Small intestine (tissue), 16 donors: ENCODE measurements around the gene ZDHHC6. TPM values are rescaled to one million over a fixed set of nuclear protein-coding genes. Genes with fewer than 3 reads are reported as not detected.

Experiments used
- DNase-seq, 2 donors: peaks; one replicate each; pipeline versions ENCODE4 v3.0.0 to v3.0.0-alpha.2; 2013
- FAIRE-seq: peaks from 2 replicates; lab custom pipeline; 2012; peaks lifted over from hg19 to GRCh38; lab: Jason Lieb, UNC
- H3K27ac ChIP-seq, 3 donors: one replicate each; pipeline ENCODE4 v1.5.1; 2013; ENCODE audit warnings: low read length in 2 of 3, mild to moderate bottlenecking in 2 of 3, control low read depth in 1 of 3, inconsistent platforms in 1 of 3, low read depth in 1 of 3, moderate library complexity in 1 of 3
- H3K27me3 ChIP-seq, 3 donors: one replicate each; pipeline ENCODE4 v1.6.1; 2013; ENCODE audit warnings: low read length in 3 of 3, inconsistent platforms in 1 of 3; ENCODE audit not compliant: control insufficient read depth in 3 of 3, insufficient read depth in 3 of 3
- H3K36me3 ChIP-seq, 3 donors: one replicate each; pipeline ENCODE4 v1.6.1; 2013; ENCODE audit warnings: low read length in 3 of 3, inconsistent platforms in 1 of 3, low read depth in 1 of 3, mild to moderate bottlenecking in 1 of 3, moderate library complexity in 1 of 3; ENCODE audit not compliant: control insufficient read depth in 3 of 3, insufficient read depth in 2 of 3
- H3K4me1 ChIP-seq, 3 donors: one replicate each; pipeline ENCODE4 v1.6.1; 2013; ENCODE audit warnings: low read length in 2 of 3, inconsistent platforms in 1 of 3, low read depth in 1 of 3, mild to moderate bottlenecking in 1 of 3, moderate library complexity in 1 of 3; ENCODE audit not compliant: control insufficient read depth in 3 of 3, insufficient read depth in 2 of 3
- H3K4me3 ChIP-seq, 3 donors: one replicate each; pipeline ENCODE4 v1.5.1; 2013; ENCODE audit warnings: low read length in 3 of 3, control low read depth in 1 of 3, inconsistent platforms in 1 of 3, low read depth in 1 of 3, mild to moderate bottlenecking in 1 of 3, moderate library complexity in 1 of 3
- H3K9me3 ChIP-seq, 2 donors: one replicate each; pipeline ENCODE4 v1.6.1; 2013; ENCODE audit warnings: low read depth in 1 of 2, low read length in 1 of 2; ENCODE audit not compliant: control insufficient read depth in 2 of 2, insufficient read depth in 1 of 2
- WGBS, 3 donors: extraction: QIAGEN DNeasy Blood & Tissue Kit; methylation state at CpG; one replicate each; pipeline ENCODE4 v1.1.7; 2013; 5-methylcytosine and 5-hydroxymethylcytosine counted together
- long read RNA-seq, 10 donors: transcript quantifications; one replicate each; lab custom pipeline, GENCODE V29; 2026
- polyA plus RNA-seq, 4 donors: library from polyadenylated mRNA; stranded (reverse) in 3 of 4; unstranded in 1 of 4; fragments of 200-250 nt in 3 of 4; fragments of 120-200 nt in 1 of 4; gene quantifications; one replicate each; pipeline versions ENCODE4 v1.2.1 to v1.2.3, GENCODE V29; 2013
- donor health status: healthy with polysubstance abuse.
- donor health status: control.
- donor health status: control.
- donor health status: Bipolar disorder and iron deficiency.
- donor health status: healthy.

ZDHHC6 gene, protein sequence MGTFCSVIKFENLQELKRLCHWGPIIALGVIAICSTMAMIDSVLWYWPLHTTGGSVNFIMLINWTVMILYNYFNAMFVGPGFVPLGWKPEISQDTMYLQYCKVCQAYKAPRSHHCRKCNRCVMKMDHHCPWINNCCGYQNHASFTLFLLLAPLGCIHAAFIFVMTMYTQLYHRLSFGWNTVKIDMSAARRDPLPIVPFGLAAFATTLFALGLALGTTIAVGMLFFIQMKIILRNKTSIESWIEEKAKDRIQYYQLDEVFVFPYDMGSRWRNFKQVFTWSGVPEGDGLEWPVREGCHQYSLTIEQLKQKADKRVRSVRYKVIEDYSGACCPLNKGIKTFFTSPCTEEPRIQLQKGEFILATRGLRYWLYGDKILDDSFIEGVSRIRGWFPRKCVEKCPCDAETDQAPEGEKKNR
- 10 to 100 TPM; 39.1 to 79.8 (median 50.7) TPM for polyA plus RNA-seq
- long read RNA-seq, donor 1, transcript ZDHHC6-204 (4 exons, 538 nt), result minor isoform, 10 of 43 reads
- long read RNA-seq, donor 1, transcript ZDHHC6-202 (11 exons, 2,170 nt), result major isoform, 18 of 43 reads
- long read RNA-seq, donor 1, partial matches to known transcripts, result 13 of 43 reads
- long read RNA-seq, donor 1, other reads (novel, unspliced or antisense), result 0 of 43 reads
- long read RNA-seq, donor 2, partial matches to known transcripts, result 0 of 3 reads
- long read RNA-seq, donor 2, other reads (novel, unspliced or antisense), result 0 of 3 reads
- long read RNA-seq, donor 3, partial matches to known transcripts, result 9 of 14 reads
- long read RNA-seq, donor 3, other reads (novel, unspliced or antisense), result 0 of 14 reads
- long read RNA-seq, donor 4, partial matches to known transcripts, result 0 of 1 reads
- long read RNA-seq, donor 4, other reads (novel, unspliced or antisense), result 0 of 1 reads
- long read RNA-seq, donor 5, partial matches to known transcripts, result 0 of 1 reads
- long read RNA-seq, donor 5, other reads (novel, unspliced or antisense), result 0 of 1 reads
- long read RNA-seq, donor 6, transcript ZDHHC6-202 (11 exons, 2,170 nt), result major isoform, 5 of 7 reads
- long read RNA-seq, donor 6, partial matches to known transcripts, result 0 of 7 reads
- long read RNA-seq, donor 6, other reads (novel, unspliced or antisense), result 0 of 7 reads
- long read RNA-seq, donor 7, result 0 reads
- long read RNA-seq, donor 8, partial matches to known transcripts, result 0 of 3 reads
- long read RNA-seq, donor 8, other reads (novel, unspliced or antisense), result 0 of 3 reads
- long read RNA-seq, donor 9, partial matches to known transcripts, result 160 of 165 reads
- long read RNA-seq, donor 9, other reads (novel, unspliced or antisense), result 0 of 165 reads
- long read RNA-seq, donor 10, transcript ZDHHC6-204 (4 exons, 538 nt), result major isoform, 8 of 14 reads
- long read RNA-seq, donor 10, transcript ZDHHC6-202 (11 exons, 2,170 nt), result minor isoform, 6 of 14 reads
- long read RNA-seq, donor 10, partial matches to known transcripts, result 0 of 14 reads
- long read RNA-seq, donor 10, other reads (novel, unspliced or antisense), result 0 of 14 reads

DNA sequence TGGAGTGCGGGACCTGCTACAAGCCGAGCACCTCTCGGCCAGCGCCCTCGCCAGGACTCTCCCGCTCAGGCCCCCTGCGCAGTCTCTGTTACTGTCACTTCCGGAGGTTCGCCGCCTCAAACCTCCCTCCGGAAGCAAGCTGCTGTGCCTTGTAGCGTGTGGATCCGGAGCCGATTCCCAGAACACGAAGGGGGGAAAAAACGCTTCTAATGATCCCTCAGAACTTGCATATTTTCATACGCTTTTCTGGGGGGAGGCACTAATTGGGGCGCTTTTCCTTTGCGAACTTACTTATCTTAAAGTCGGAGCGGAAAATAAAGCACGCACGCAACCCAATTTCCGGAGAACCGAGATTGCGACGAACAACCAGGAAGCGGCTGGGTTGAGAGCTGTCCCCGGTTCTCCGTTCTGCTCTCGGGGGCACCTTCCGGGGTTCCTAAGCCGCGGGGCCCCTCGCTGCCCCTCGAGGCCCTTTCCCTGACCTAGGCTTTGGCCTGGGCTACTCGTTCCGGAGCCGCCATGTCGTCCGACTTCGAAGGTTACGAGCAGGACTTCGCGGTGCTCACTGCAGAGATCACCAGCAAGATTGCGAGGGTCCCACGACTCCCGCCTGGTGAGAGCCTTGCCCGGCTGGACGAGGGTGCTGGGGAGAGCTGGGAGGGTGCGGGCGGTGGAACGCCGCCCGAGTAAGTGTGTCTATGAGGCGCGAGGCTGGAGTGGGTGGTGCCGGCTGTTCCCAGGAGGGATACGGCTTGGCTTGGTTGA is at the start of gene ZDHHC6, which contains the start of gene VTI1A:
TSS of gene ZDHHC6 (minus strand) at position 60 of the 765 bp plus-strand sequence. CDS start 1,478 bp downstream, outside the sequence.
TSS of gene VTI1A (plus strand) at position 361 of the 765 bp plus-strand sequence. CDS start at position 520, 159 bp downstream.
- Histone ChIP-seq H3K27me3 (no peaks in the 10 kb centered on the region), H3K27ac (peak within 1 kb of the TSS; percentile 83 to 87 (median 85)), H3K9me3 (no peaks in the 10 kb centered on the region), H3K4me3 (peak within 1 kb of the TSS; percentile 76 to 94 (median 83)), H3K4me1 (peaks cover 2 to 8% (median 2%) of the 10 kb centered on the region in 3 donors), H3K36me3 (peaks cover 0 to 3% (median 0%) of the 10 kb centered on the region in 3 donors)
- DNase-seq (peak; percentile 86 to 94), FAIRE-seq (no peak)
- WGBS, 3 donors, result 0% methylated on average over 59 of the region's 59 CpGs

DNA sequence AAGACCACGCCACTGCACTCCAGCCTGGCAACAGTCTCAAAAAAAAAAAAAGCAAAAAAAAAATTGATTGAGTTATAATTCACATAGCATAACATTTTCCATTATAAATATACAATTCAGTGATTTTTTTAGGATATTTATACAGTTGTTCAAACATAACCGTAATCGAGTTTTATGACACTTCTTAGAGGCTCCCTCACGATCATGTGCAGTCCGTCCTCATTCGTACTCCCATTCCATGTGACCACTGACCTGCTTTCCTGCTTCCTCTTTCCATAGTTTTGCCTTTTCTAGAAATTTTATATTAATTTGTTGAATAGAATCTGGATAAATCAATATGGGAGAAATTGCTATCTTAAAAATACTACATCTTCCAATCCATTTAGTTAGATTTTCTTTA is 46.0 kb upstream of the ZDHHC6 start:
- no peak overlapping the region for H3K4me3 ChIP-seq
- H3K27ac ChIP-seq, result no peak overlapping the region
- H3K36me3 ChIP-seq, result no peaks in the 10 kb centered on the region
- no peak for FAIRE-seq
- 94 to 99% (median 96%) methylated on average over 6 of the region's 6 CpGs for WGBS, 3 donors
- no peak for DNase-seq
- no peaks in the 10 kb centered on the region for H3K27me3 ChIP-seq
- no peaks in the 10 kb centered on the region for H3K9me3 ChIP-seq
- H3K4me1 ChIP-seq, result peaks cover 0 to 3% (median 0%) of the 10 kb centered on the region in 3 donors

DNA sequence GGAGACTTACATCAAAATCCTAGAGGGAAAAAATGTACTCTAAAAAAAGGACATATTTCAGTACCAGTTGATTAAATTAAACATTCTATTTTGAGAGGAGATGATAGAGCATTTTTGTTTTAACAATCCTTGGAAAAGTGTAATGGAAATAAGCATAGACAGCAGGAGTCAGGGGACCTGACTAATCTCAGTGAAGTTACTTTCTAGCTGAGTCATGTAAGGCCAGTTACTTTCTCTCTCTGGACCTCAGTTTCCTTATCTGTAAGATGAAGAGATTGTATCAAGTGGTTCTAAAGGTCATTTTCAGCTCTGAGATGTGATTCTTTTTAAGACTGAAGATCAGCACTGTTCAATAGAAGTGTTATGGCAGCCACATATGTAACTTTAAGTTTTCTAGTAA is 44.4 kb upstream of the ZDHHC6 start:
- Histone ChIP-seq H3K4me1 (peaks cover 0 to 3% (median 0%) of the 10 kb centered on the region in 3 donors), H3K36me3 (peaks cover 0 to 3% (median 0%) of the 10 kb centered on the region in 3 donors), H3K27me3 (no peaks in the 10 kb centered on the region), H3K27ac (no peak overlapping the region), H3K9me3 (no peaks in the 10 kb centered on the region), H3K4me3 (no peak overlapping the region)
- FAIRE-seq (peak; percentile 26), DNase-seq (peak in 1 of 2 donors; percentile 70)

DNA sequence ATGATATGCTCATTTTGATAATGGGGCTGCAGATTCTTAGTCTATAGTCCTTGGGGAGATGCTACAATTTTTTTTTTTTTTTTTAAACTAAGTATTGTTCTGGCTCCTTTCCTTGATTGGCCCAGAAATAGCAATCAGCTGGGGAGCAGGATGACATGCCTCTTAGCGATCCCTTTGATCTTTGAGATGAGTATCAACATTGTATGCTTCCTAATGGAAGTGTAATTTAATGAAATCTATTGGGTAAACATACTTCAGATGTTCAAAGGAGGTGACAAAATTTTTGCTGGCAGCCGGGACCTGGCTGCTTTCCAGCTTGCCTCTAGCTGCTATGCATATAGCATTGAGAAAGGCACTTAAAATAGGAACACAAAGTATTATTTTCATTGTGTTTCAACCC is 43.8 kb upstream of the ZDHHC6 start:
- H3K9me3 ChIP-seq, result no peaks in the 10 kb centered on the region
- DNase-seq (no peak), FAIRE-seq (no peak)
- WGBS, 3 donors, result 16 to 49% (median 47%) methylated on average over 2 of the region's 2 CpGs
- peaks cover 0 to 3% (median 0%) of the 10 kb centered on the region in 3 donors for H3K4me1 ChIP-seq
- H3K36me3 ChIP-seq, result peaks cover 0 to 3% (median 0%) of the 10 kb centered on the region in 3 donors
- no peak overlapping the region for H3K4me3 ChIP-seq
- H3K27me3 ChIP-seq, result no peaks in the 10 kb centered on the region
- no peak overlapping the region for H3K27ac ChIP-seq

DNA sequence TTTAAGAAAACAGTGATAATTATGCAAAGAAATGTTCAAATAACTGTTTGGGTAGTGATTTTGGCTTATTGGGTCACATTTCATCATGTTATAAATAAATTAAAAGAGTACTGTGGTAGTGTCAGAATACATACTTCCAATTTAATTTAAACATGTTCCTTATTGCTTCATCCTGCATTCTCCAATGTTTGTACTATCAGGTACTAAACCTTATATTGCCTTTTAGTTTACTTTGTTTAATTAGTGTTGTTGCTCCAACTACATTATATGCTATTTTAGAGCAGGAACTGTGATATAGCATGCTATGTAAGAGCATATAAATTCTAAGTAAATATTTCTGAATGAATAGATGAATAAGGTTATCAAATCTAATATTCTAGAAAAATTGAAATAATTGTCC is 41.2 kb upstream of the ZDHHC6 start:
- DNase-seq (no peak), FAIRE-seq (no peak)
- Histone ChIP-seq H3K4me3 (no peak overlapping the region), H3K4me1 (peaks cover 0 to 3% (median 0%) of the 10 kb centered on the region in 3 donors), H3K27me3 (no peaks in the 10 kb centered on the region), H3K36me3 (peaks cover 0 to 3% (median 0%) of the 10 kb centered on the region in 3 donors), H3K27ac (no peak overlapping the region), H3K9me3 (no peaks in the 10 kb centered on the region)

DNA sequence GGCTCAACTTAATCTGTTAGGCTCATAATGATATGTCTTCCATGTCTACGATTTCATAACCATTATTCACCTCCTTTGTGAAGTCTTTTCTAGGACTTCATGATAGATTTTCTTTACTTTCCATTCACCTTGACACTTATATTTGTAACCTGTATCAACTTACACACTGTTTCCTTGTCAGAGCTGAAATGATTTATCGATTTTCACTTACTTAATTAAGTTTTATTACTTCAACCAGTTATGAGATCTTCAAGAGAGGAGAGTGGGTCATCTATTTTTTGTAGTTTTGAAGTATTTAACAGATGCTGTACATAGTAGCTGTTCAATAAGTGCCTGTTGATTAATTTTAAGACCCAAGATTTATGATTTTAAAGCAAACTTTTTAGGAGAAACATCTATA is 37.7 kb upstream of the ZDHHC6 start:
- Histone ChIP-seq H3K27me3 (no peaks in the 10 kb centered on the region), H3K4me3 (no peak overlapping the region), H3K27ac (no peak overlapping the region), H3K9me3 (no peaks in the 10 kb centered on the region), H3K36me3 (peaks cover 0 to 3% (median 0%) of the 10 kb centered on the region in 3 donors), H3K4me1 (no peaks in the 10 kb centered on the region)
- DNase-seq (no peak), FAIRE-seq (peak; percentile 51)
- WGBS, 3 donors, result 71 to 97% (median 72%) methylated on average over 2 of the region's 2 CpGs

DNA sequence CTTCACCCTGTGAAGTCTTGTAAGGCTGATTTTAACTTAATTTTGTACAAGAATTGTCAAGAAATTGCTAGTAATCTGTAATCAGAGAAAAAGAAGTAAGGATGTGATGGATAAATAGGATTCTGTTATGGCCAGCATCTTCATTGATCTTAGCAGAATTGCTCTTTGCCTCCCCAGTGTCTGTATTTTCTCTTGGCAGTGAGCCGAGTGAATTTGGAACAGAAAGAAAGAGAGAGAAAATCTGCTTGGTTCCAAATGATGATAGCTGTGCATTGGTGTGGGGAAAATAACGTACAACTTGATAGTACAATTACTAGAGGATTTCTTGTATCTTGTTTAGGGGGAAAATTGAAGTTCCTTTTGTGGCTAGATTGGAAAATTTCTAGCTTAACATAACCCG is 34.9 kb upstream of the ZDHHC6 start:
- DNase-seq (no peak), FAIRE-seq (no peak)
- Histone ChIP-seq H3K27ac (no peak overlapping the region), H3K4me1 (no peaks in the 10 kb centered on the region), H3K36me3 (no peaks in the 10 kb centered on the region), H3K27me3 (no peaks in the 10 kb centered on the region), H3K4me3 (no peak overlapping the region), H3K9me3 (no peaks in the 10 kb centered on the region)
- 85 to 94% (median 88%) methylated on average over 3 of the region's 3 CpGs for WGBS, 3 donors
